DND-41 (cell line): ENCODE results near the gene AMIGO2.

ENCODE experiments used
- ATAC-seq: fragments of 200-7000 bp; cut with Tn5 transposase; 3 replicates; pipeline ENCODE4 v1.9.1; 2021; ENCODE audit warnings: low read depth; ENCODE audit not compliant: insufficient read depth
- DNase-seq: peaks from one replicate; pipeline ENCODE4 v3.0.0-alpha.2; 2020
- H2AFZ ChIP-seq: 2 replicates; pipeline ENCODE4 v1.6.0; 2012; ENCODE audit warnings: low read depth, low read length
- H3K27ac ChIP-seq: 2 replicates; pipeline ENCODE4 v1.5.1; 2012; ENCODE audit warnings: low read length, inconsistent platforms
- H3K27me3 ChIP-seq: fragments of 200-600 bp; sonication (generic); 2 replicates; pipeline ENCODE4 v1.6.0; 2012; ENCODE audit warnings: low read length, mild to moderate bottlenecking, inconsistent platforms; ENCODE audit not compliant: insufficient read depth, poor library complexity
- H3K36me3 ChIP-seq: 2 replicates; pipeline ENCODE4 v1.5.1; 2012; ENCODE audit warnings: low read length, inconsistent platforms; ENCODE audit not compliant: insufficient read depth
- H3K4me1 ChIP-seq: 2 replicates; pipeline ENCODE4 v1.5.1; 2012; ENCODE audit warnings: mild to moderate bottlenecking, low read length; ENCODE audit not compliant: insufficient read depth
- H3K4me2 ChIP-seq: 2 replicates; pipeline ENCODE4 v1.6.0; 2012; ENCODE audit warnings: mild to moderate bottlenecking, moderate library complexity, low read length, inconsistent platforms; ENCODE audit not compliant: insufficient read depth
- H3K4me3 ChIP-seq, 2 experiments: fragments of 200-600 bp in 1 of 2; shearing (Covaris generic) in 1 of 2; 2 replicates each; pipeline ENCODE4 v1.5.1; 2012 to 2016; ENCODE audit warnings: inconsistent platforms in 2 of 2, low read length in 2 of 2, mild to moderate bottlenecking in 2 of 2, low read depth in 1 of 2, moderate library complexity in 1 of 2
- H3K79me2 ChIP-seq: 2 replicates; pipeline ENCODE4 v1.6.0; 2012; ENCODE audit warnings: low read length, inconsistent platforms; ENCODE audit not compliant: insufficient read depth
- H3K9ac ChIP-seq: 2 replicates; pipeline ENCODE4 v1.6.0; 2012; ENCODE audit warnings: low read depth, mild to moderate bottlenecking, inconsistent platforms, low read length, moderate library complexity
- H3K9me3 ChIP-seq: 2 replicates; pipeline ENCODE4 v1.5.1; 2012; ENCODE audit warnings: low read length, moderate library complexity, mild to moderate bottlenecking, inconsistent platforms; ENCODE audit not compliant: insufficient read depth, severe bottlenecking
- H4K20me1 ChIP-seq: 2 replicates; pipeline ENCODE4 v1.6.0; 2012; ENCODE audit warnings: low read length; ENCODE audit not compliant: insufficient read depth
- CTCF ChIP-seq: IDR thresholded peaks from 2 replicates; pipeline ENCODE4 v1.5.1; 2012; ENCODE audit warnings: borderline replicate concordance, low read length, moderate library complexity, mild to moderate bottlenecking; ENCODE audit not compliant: poor library complexity, severe bottlenecking; ENCODE audit errors: extremely low read depth
- EZH2 ChIP-seq: IDR thresholded peaks from 3 replicates; pipeline ENCODE4 v1.6.1; 2012; ENCODE audit warnings: borderline replicate concordance, low read depth, mild to moderate bottlenecking, moderate library complexity, low read length, inconsistent platforms; ENCODE audit not compliant: severe bottlenecking

Gene AMIGO2

GRCh38 chr12:47041327-47041726 is 38.4 kb downstream of the AMIGO2 start:
- no peaks in the 10 kb centered on the region for H3K36me3 ChIP-seq
- no peak overlapping the region for H3K4me3 ChIP-seq
- no peak overlapping the region for H3K27ac ChIP-seq
- ATAC-seq: no peak
- H3K9me3 ChIP-seq: no peaks in the 10 kb centered on the region
- TF ChIP-seq EZH2 (no peak), CTCF (no peak)
- H3K4me2 ChIP-seq: no peak overlapping the region
- H3K4me1 ChIP-seq: no peaks in the 10 kb centered on the region
- H3K79me2 ChIP-seq: no peaks in the 10 kb centered on the region
- H3K9ac ChIP-seq: no peak overlapping the region
- H3K27me3 ChIP-seq: no peaks in the 10 kb centered on the region
- H4K20me1 ChIP-seq: no peaks in the 10 kb centered on the region
- no peak for DNase-seq
- H2AFZ ChIP-seq: no peak overlapping the region

DNA sequence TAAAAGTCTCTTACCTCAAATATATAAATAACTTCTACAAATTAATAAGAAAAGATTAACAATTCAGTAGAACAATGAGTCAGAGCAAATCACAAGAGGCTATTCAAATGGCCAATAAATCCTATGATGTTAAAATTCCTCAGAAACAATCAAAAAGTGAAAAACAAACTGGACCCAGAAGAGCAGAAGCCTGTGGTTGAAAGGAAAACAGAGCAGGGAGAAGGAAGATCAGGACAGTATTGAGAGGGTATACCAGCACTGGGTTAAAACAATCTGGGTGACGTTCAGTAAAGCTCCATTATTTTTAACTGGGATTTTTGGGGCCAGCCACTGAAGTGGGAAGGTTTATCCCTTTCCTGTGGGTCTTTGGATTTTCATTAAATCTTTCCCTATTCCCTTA is 40.0 kb downstream of the AMIGO2 start:
- Histone ChIP-seq H3K4me3 (no peak overlapping the region), H3K4me2 (no peak overlapping the region), H3K4me1 (no peaks in the 10 kb centered on the region), H3K27me3 (no peaks in the 10 kb centered on the region), H3K36me3 (no peaks in the 10 kb centered on the region), H3K9me3 (no peaks in the 10 kb centered on the region), H3K79me2 (no peaks in the 10 kb centered on the region), H3K27ac (no peak overlapping the region), H4K20me1 (no peaks in the 10 kb centered on the region), H2AFZ (no peak overlapping the region), H3K9ac (no peak overlapping the region)
- ATAC-seq: no peak
- TF ChIP-seq EZH2 (no peak), CTCF (no peak)
- no peak for DNase-seq

GRCh38 chr12:47039079-47039478 is 40.7 kb downstream of the AMIGO2 start:
- H3K4me3 ChIP-seq: no peak overlapping the region
- no peak overlapping the region for H2AFZ ChIP-seq
- H3K27ac ChIP-seq: no peak overlapping the region
- no peak overlapping the region for H3K9ac ChIP-seq
- no peaks in the 10 kb centered on the region for H3K36me3 ChIP-seq
- ATAC-seq: no peak
- H4K20me1 ChIP-seq: no peaks in the 10 kb centered on the region
- no peaks in the 10 kb centered on the region for H3K9me3 ChIP-seq
- no peak for DNase-seq
- H3K27me3 ChIP-seq: no peaks in the 10 kb centered on the region
- no peak overlapping the region for H3K4me2 ChIP-seq
- H3K79me2 ChIP-seq: no peaks in the 10 kb centered on the region
- H3K4me1 ChIP-seq: no peaks in the 10 kb centered on the region
- TF ChIP-seq EZH2: no peak
- no peak for TF ChIP-seq CTCF

DNA sequence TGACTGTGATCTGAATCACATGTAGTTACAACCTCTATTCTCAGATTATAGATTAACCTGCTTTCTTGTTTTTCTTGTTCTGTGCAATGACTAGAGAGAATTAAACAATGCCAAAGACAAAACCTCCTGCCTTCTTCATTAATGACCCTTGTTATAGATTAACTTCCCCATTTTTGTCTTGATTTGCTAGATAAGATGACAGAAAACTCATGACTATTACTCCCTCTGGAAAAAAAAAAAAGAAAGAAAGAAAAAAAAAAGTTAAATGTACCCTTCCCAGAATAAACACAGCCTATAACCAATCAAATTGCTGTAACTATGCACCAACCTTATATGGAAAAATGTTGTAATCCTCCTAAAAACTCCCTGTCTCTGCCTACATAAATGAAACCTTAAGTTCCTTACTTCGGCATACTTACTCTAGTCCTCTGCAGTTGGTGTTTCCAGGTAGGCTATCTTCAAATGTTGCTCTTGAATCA is 41.5 kb downstream of the AMIGO2 start:
- ATAC-seq (no peak), DNase-seq (no peak)
- Histone ChIP-seq H3K9ac (no peak overlapping the region), H4K20me1 (no peaks in the 10 kb centered on the region), H3K4me3 (no peak overlapping the region), H3K79me2 (no peaks in the 10 kb centered on the region), H3K36me3 (no peaks in the 10 kb centered on the region), H2AFZ (no peak overlapping the region), H3K27me3 (no peaks in the 10 kb centered on the region), H3K4me1 (no peaks in the 10 kb centered on the region), H3K27ac (no peak overlapping the region), H3K9me3 (no peaks in the 10 kb centered on the region), H3K4me2 (no peak overlapping the region)
- TF ChIP-seq CTCF: no peak
- TF ChIP-seq EZH2: no peak
